ENCODE data around the gene SORCS2. TPM values are rescaled to one million over a fixed set of nuclear protein-coding genes. Genes with fewer than 3 reads are reported as not detected.
A peak's percentile ranks its signal among the peaks of the same experiment; 100 is the strongest.

The SORCS2 gene
- total and polyA plus RNA-seq, 2 of the 8 experiments (the other 6 are each of a cell fraction or from before 2014, with no cell fraction given) = 0.36 to 1.8 TPM

DNA sequence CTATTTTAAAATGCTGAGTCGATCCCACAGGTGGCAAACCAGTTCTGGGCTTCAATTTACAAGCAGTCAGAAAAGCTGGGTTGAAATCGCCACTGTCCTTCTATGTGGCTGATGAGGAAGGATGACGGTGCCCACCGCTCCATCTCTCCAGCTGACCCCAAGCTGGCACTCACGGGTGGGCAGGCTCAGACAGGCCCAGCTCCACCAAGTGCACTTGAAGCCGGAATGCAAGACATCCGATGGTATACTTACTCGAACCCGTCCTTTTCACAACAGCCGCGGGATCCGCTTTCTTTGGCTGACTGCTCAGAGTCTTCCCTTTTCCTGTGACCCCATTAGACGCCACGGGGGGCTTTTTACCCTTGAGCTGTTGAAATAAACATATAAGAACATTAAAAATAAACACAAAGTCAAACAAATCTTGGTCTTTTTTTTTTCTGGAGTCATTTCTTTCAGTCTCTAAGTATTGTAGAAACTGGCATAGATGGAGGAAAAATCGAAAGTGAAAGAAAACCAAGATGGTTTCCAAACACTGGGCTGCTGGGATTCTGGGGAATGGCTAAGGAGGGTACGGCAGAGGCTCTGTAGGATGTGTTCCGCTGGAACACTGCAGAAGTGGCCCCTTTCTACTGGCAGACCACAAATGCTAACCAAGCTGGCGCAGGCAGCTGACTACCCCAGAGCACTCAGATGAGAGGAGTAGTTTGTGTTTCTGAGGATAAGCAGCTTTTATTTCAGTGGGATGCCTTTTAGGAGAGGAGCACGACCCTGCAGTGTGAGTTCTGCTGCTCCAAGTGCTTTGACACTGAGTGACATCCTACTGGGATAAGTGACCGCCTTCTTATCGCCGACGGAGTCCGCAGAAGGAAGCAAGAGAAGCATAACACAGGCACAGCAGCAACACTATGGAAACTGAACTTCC, 586.4 kb downstream of the SORCS2 start:
- Histone ChIP-seq H4K8ac (ENCODE audit: extremely low read depth, insufficient read depth, low read length) (no peak overlapping the region; the same call in 1 of the 2 replicates), H2BK120ac (replicated peaks; ENCODE audit: low read depth, low read length) (no peak overlapping the region), H3K56ac (replicated peaks; ENCODE audit: insufficient read length, low read depth, low read length) (no peak overlapping the region), H3K14ac (ENCODE audit: insufficient read length) (no peak overlapping the region), H3K4ac (replicated peaks; ENCODE audit: insufficient read length, low read depth, low read length) (no peak overlapping the region), H2AK5ac (ENCODE audit: low read depth, low read length) (no peak overlapping the region), H2BK5ac (ENCODE audit: low read depth, low read length) (peak overlapping the region; percentile 44; the same call in 1 of the 2 replicates), H3K18ac (ENCODE audit: extremely low read depth, low read length) (no peak overlapping the region), H4K5ac (ENCODE audit: insufficient read length, low read depth, low read length) (no peak overlapping the region), H3K79me1 (ENCODE audit: low read depth, low read length) (no peaks in the 10 kb centered on the region), H4K91ac (replicated peaks; ENCODE audit: insufficient read length, low read length) (no peak overlapping the region), H3K9ac (replicated peaks in 1 of 4; ENCODE audit: extremely low read depth in 1 of 4, low read depth in 3 of 4, low read length in 3 of 4) (no peak overlapping the region), H2AFZ (ENCODE audit: low read length) (no peak overlapping the region), H2BK20ac (ENCODE audit: low read length) (no peak overlapping the region), H3K27ac (ENCODE audit: low read depth, low read length) (no peak overlapping the region), H3K4me2 (ENCODE audit: insufficient read depth in 1 of 2, low read depth in 2 of 2, low read length in 2 of 2) (no peak overlapping the region), H2BK12ac (ENCODE audit: low read depth, low read length) (no peak overlapping the region), H3K36me3 (ENCODE audit: control insufficient read depth in 2 of 4, insufficient read depth in 4 of 4, low read length in 3 of 4) (peaks cover 0 to 12% (median 1%) of the 10 kb centered on the region in 4 experiments; a peak in 2 of 8 replicates), H3K9me3 (ENCODE audit: insufficient read depth in 2 of 2, low read depth in 1 of 2, low read length in 1 of 2) (no peaks in the 10 kb centered on the region), H3K23me2 (ENCODE audit: low read depth, low read length) (no peaks in the 10 kb centered on the region), H3K79me2 (ENCODE audit: control insufficient read depth in 1 of 2, insufficient read depth in 2 of 2, low read length in 2 of 2) (no peaks in the 10 kb centered on the region), H3K23ac (ENCODE audit: insufficient read length) (no peak overlapping the region), H3K4me1 (replicated peaks in 1 of 4; ENCODE audit: control insufficient read depth in 3 of 4, insufficient read depth in 4 of 4, low read length in 3 of 4) (peaks cover 0 to 4% (median 0%) of the 10 kb centered on the region in 4 experiments; a peak in 1 of 7 replicates), H3K27me3 (replicated peaks in 1 of 4; ENCODE audit: control insufficient read depth in 3 of 4, extremely low read depth in 1 of 4, insufficient read depth in 3 of 4, low read length in 3 of 4) (no peaks in the 10 kb centered on the region), H3K4me3 (ENCODE audit: extremely low read depth in 1 of 4, insufficient read depth in 2 of 4, low read depth in 3 of 4, low read length in 4 of 4) (no peak overlapping the region), H2BK15ac (ENCODE audit: low read length) (no peak overlapping the region), H4K20me1 (replicated peaks in 1 of 2; ENCODE audit: control insufficient read depth in 1 of 2, insufficient read depth in 2 of 2, low read length in 2 of 2) (no peaks in the 10 kb centered on the region)
- 85% methylated on average over 22 of the region's 24 CpGs; no CpG with 5 or more reads in 1 of the 2 experiments for WGBS, 2 experiments (ENCODE audit: extremely low coverage in 1 of 2, insufficient coverage in 1 of 2, insufficient read length in 1 of 2, insufficient replicate concordance in 2 of 2, low coverage in 1 of 2, low lambda C conversion rate in 2 of 2, missing lambda C conversion rate in 1 of 2)
- DNase-seq (ENCODE audit: low read depth in 1 of 2, low spot score in 2 of 2) (no peak), FAIRE-seq (no peak)
- CTCF ChIA-PET (ENCODE audit: partially characterized antibody) = interaction anchor here (0.6 to 4.8 kb wide), 9 partner anchors 9 to 277 kb away, joined by 3 to 30 read pairs (median 6); no protein-coding TSS in a partner anchor
- POLR2A ChIA-PET (ENCODE audit: partially characterized antibody) = no interaction called here
- TF ChIP-seq HDAC6 (IDR thresholded peaks at IDR 0.05; ENCODE audit: low read depth, low read length) (no peak), SP2 (IDR thresholded peaks at IDR 0.05; ENCODE audit: low read length) (no peak), SP4 (IDR thresholded peaks at IDR 0.05; ENCODE audit: low read length) (no peak), PHF8 (conservative IDR thresholded peaks at IDR 0.05; ENCODE audit: low read depth, low read length) (no peak), SRF (IDR thresholded peaks at IDR 0.05; ENCODE audit: low read depth, low read length) (no peak), KDM4A (IDR thresholded peaks at IDR 0.05; ENCODE audit: low read depth, low read length, severe bottlenecking) (no peak), SIX5 (IDR thresholded peaks at IDR 0.05; ENCODE audit: low read depth, low read length) (no peak), SIN3A (conservative IDR thresholded peaks at IDR 0.05 in 1 of 2, IDR thresholded peaks at IDR 0.05 in 1 of 2; ENCODE audit: low read depth in 1 of 2, low read length in 2 of 2) (no peak)
- TF ChIP-seq, protein P1, sequence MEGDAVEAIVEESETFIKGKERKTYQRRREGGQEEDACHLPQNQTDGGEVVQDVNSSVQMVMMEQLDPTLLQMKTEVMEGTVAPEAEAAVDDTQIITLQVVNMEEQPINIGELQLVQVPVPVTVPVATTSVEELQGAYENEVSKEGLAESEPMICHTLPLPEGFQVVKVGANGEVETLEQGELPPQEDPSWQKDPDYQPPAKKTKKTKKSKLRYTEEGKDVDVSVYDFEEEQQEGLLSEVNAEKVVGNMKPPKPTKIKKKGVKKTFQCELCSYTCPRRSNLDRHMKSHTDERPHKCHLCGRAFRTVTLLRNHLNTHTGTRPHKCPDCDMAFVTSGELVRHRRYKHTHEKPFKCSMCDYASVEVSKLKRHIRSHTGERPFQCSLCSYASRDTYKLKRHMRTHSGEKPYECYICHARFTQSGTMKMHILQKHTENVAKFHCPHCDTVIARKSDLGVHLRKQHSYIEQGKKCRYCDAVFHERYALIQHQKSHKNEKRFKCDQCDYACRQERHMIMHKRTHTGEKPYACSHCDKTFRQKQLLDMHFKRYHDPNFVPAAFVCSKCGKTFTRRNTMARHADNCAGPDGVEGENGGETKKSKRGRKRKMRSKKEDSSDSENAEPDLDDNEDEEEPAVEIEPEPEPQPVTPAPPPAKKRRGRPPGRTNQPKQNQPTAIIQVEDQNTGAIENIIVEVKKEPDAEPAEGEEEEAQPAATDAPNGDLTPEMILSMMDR (IDR thresholded peaks at IDR 0.05; ENCODE audit: control extremely low read depth in 1 of 3, insufficient read depth in 1 of 3, low read depth in 1 of 3, low read length in 3 of 3) = no peak
